KMS-11 (cell line): ENCODE data around the gene IFI27L2.

Experiments
- H2AFZ ChIP-seq: fragments of 200-600 bp; sonication (generic); 2 replicates; pipeline ENCODE4 v1.6.1; 2016; ENCODE audit warnings: antibody characterized with exemption, mixed run types, low read depth
- H3K27ac ChIP-seq: fragments of 200-600 bp; sonication (generic); 2 replicates; pipeline ENCODE4 v1.6.1; 2016; ENCODE audit warnings: mild to moderate bottlenecking, mixed run types
- H3K27me3 ChIP-seq: fragments of 200-600 bp; sonication (generic); 2 replicates; pipeline ENCODE4 v1.6.1; 2017; ENCODE audit warnings: mild to moderate bottlenecking, low read depth, mixed run types, moderate library complexity; ENCODE audit not compliant: insufficient read depth
- H3K36me3 ChIP-seq: fragments of 200-600 bp; sonication (generic); 2 replicates; pipeline ENCODE4 v1.6.1; 2017; ENCODE audit warnings: mild to moderate bottlenecking, mixed run types; ENCODE audit not compliant: insufficient read depth
- H3K4me1 ChIP-seq: fragments of 200-600 bp; sonication (generic); 2 replicates; pipeline ENCODE4 v1.6.1; 2016; ENCODE audit warnings: mild to moderate bottlenecking, low read depth, mixed run types; ENCODE audit not compliant: poor library complexity, severe bottlenecking
- H3K4me2 ChIP-seq: fragments of 200-600 bp; sonication (generic); 2 replicates; pipeline ENCODE4 v1.7.0; 2016; ENCODE audit warnings: mild to moderate bottlenecking, mixed run types
- H3K4me3 ChIP-seq: fragments of 200-600 bp; sonication (generic); IDR thresholded peaks from 2 replicates; pipeline ENCODE4 v1.6.1; 2017; ENCODE audit warnings: low read depth, low read length, mixed read lengths; ENCODE audit not compliant: insufficient read depth
- H3K79me2 ChIP-seq: fragments of 200-600 bp; sonication (generic); 2 replicates; pipeline ENCODE4 v1.6.1; 2016; ENCODE audit warnings: low read depth, mixed run types; ENCODE audit not compliant: insufficient read depth
- H3K9ac ChIP-seq: fragments of 200-600 bp; sonication (generic); 2 replicates; pipeline ENCODE4 v1.6.1; 2016; ENCODE audit warnings: mild to moderate bottlenecking, mixed run types
- H4K20me1 ChIP-seq: fragments of 200-600 bp; sonication (generic); 2 replicates; pipeline ENCODE4 v1.6.1; 2016; ENCODE audit warnings: mild to moderate bottlenecking, mixed run types; ENCODE audit not compliant: insufficient read depth
- CTCF ChIP-seq: fragments of 200-600 bp; sonication (generic); conservative IDR thresholded peaks from 2 replicates; pipeline ENCODE4 v1.6.1; 2017; ENCODE audit warnings: low read depth, mild to moderate bottlenecking, antibody characterized with exemption, low read length, moderate library complexity, mixed read lengths

The IFI27L2 gene

GRCh38 chr14:94175011-94175745, 45.8 kb upstream of the IFI27L2 start:
- no peaks in the 10 kb centered on the region for H4K20me1 ChIP-seq
- H3K4me2 ChIP-seq = no peak overlapping the region
- H3K27me3 ChIP-seq = no peaks in the 10 kb centered on the region
- no peaks in the 10 kb centered on the region for H3K36me3 ChIP-seq
- peaks cover 2% of the 10 kb centered on the region for H3K4me1 ChIP-seq
- no peak overlapping the region for H3K27ac ChIP-seq
- no peak overlapping the region for H3K4me3 ChIP-seq
- no peak overlapping the region for H2AFZ ChIP-seq
- H3K79me2 ChIP-seq = no peaks in the 10 kb centered on the region
- H3K9ac ChIP-seq = no peak overlapping the region
- TF ChIP-seq CTCF = no peak

- no peaks in the 10 kb centered on the region for H3K79me2 ChIP-seq
- H4K20me1 ChIP-seq = no peaks in the 10 kb centered on the region
- H3K9ac ChIP-seq = no peak overlapping the region; the same call in 1 of the 2 replicates
- TF ChIP-seq CTCF = no peak
- H3K4me2 ChIP-seq = no peak overlapping the region
- H2AFZ ChIP-seq = peak overlapping the region; percentile 54; the same call in 1 of the 2 replicates
- H3K27me3 ChIP-seq = no peaks in the 10 kb centered on the region
- H3K27ac ChIP-seq = no peak overlapping the region
- no peaks in the 10 kb centered on the region for H3K36me3 ChIP-seq
- no peaks in the 10 kb centered on the region for H3K4me1 ChIP-seq
- H3K4me3 ChIP-seq = no peak overlapping the region
Observed at GRCh38 chr14:94174604-94175010, 45.2 kb upstream of the IFI27L2 start.

DNA sequence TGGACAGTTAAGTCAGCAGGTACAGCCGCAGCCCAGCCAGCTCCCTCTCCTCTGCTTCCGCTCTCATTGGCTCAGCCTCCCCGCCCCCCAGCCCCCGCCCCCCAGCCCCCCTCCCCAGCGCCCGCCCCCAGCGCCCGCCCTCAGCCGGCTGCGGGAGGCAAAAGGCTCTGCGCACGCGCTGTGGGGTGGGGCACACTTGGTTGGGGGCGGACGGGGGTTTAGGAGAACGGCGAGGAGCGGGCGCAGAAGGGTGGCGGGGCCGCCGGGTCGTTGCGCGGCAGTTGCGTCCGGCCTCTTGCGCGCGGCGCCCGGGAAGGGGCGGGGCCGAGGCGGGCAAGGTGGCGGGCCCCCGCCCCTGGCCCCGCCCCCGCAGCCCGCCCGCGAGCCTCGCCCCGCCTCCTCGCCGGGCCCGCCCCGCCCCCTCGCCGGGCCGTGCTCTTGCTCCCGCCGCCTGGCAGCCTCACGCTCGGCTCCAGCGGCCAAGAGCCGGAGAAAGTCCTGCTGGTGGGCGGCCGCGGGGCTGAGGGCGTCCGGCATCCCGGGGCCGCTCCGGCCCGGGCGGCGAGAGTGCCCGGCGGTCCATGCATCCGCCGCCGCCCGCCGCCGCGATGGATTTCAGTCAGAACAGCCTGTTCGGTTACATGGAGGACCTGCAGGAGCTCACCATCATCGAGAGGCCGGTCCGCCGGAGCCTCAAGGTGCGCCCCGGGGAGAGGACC, 44.6 kb upstream of the IFI27L2 start, which contains the start of gene PPP4R4:
Gene PPP4R4, plus strand, starts transcription at position 438 of the 719 bp plus-strand sequence. Its CDS starts 144 bp downstream, at position 582.
- no peaks in the 10 kb centered on the region for H3K36me3 ChIP-seq
- no peaks in the 10 kb centered on the region for H4K20me1 ChIP-seq
- peak within 1 kb of the TSS; percentile 57 for H3K4me2 ChIP-seq
- no peaks in the 10 kb centered on the region for H3K4me1 ChIP-seq
- no peaks in the 10 kb centered on the region for H3K27me3 ChIP-seq
- no peaks in the 10 kb centered on the region for H3K79me2 ChIP-seq
- no peak within 1 kb of the TSS for H3K27ac ChIP-seq
- no peak within 1 kb of the TSS for H3K4me3 ChIP-seq
- H3K9ac ChIP-seq = peak within 1 kb of the TSS; percentile 32; the same call in 1 of the 2 replicates
- H2AFZ ChIP-seq = peak within 1 kb of the TSS; percentile 95
- TF ChIP-seq CTCF = no peak

GRCh38 chr14:94173471-94173884, 44.1 kb upstream of the IFI27L2 start:
- Histone ChIP-seq H3K79me2 (no peaks in the 10 kb centered on the region), H3K9ac (peak overlapping the region; percentile 32; the same call in 1 of the 2 replicates), H3K36me3 (no peaks in the 10 kb centered on the region), H2AFZ (peak overlapping the region; percentile 95), H3K4me1 (no peaks in the 10 kb centered on the region), H3K27ac (no peak overlapping the region), H3K4me2 (peak overlapping the region; percentile 57), H3K4me3 (no peak overlapping the region), H4K20me1 (no peaks in the 10 kb centered on the region), H3K27me3 (no peaks in the 10 kb centered on the region)
- no peak for TF ChIP-seq CTCF
